Activated CD4-positive, alpha-beta T cell treated with anti-CD3 and anti-CD28 coated beads for 24 hours (primary cell): Measurements from ENCODE around the gene CALHM3.
"Not testable (repeated sequence)": the region's sequence is repeated elsewhere in the genome, so short reads cannot be mapped to it uniquely, and the experiment has no call there.

Experiments
- DNase-seq, 2 donors: peaks; one replicate each; pipeline ENCODE4 v3.0.0-alpha.2; 2020; ENCODE audit warnings: low read depth in 2 of 2

The CALHM3 gene

GRCh38 chr10:103502849-103503660, 24.0 kb upstream of the CALHM3 start:
- no peak for DNase-seq

GRCh38 chr10:103501186-103501585, 22.1 kb upstream of the CALHM3 start:
- DNase-seq: no peak

DNA sequence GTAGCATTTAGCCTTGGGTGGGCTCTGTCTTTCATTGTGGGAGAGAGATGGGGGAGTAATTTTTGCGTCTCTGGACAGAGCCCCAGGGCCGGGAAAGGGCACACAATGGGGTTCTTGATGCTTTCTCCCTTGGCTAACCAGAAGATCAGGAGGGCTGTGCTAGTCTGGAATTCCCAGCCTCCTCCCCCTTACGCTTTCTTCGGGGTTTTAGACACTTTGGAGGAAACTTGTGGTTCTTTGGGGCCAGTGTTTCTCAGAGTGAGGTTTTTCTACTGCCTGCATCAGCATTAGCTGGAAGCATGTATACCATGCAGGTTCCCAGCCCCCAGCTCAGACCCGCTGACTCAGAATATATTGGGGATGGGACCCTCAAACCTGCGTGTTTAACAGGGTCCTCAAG, 21.4 kb upstream of the CALHM3 start:
- DNase-seq: no peak

DNA sequence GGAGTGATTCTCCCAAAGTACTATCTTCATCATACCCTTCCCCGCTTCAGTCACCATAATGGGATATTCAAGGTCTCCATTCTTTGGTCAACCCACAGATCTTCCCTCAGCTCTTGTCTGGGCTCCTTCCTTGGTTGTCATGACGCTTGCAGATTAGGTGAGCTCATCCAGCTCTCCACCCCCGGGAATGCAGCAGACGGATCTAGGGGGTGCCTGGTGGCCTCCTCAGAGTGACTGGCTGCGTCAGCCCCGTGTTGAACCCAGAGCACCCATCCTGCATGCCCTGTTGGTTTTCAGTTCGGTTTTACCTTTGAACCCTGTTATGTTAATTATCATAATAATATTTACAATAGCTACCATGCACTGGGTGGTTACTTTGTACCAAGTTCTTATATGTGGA, 20.8 kb upstream of the CALHM3 start:
- no peak for DNase-seq

- no peak for DNase-seq
Measured at GRCh38 chr10:103498936-103499638, 20.0 kb upstream of the CALHM3 start.

GRCh38 chr10:103497161-103497915, 18.3 kb upstream of the CALHM3 start:
- no peak for DNase-seq

DNA sequence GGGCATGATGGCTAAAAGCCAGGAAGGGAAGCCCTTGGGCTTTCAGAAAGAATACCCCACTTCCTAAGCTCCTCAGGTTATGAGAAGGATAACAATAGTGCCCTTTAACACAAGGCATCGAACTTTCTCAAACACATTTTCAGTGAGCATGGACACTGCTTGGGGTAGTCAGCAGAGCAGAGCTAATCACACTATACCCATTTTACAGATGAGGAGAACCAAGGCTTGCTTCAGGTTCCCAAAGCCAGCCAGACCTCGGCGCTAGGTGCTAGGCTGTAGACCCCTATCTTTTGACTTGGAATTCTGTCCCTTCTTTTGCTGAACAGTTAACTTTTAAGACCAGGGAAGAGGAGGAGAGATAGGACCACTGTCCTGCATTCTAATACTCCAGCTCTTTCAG, 16.3 kb upstream of the CALHM3 start:
- no peak for DNase-seq

DNA sequence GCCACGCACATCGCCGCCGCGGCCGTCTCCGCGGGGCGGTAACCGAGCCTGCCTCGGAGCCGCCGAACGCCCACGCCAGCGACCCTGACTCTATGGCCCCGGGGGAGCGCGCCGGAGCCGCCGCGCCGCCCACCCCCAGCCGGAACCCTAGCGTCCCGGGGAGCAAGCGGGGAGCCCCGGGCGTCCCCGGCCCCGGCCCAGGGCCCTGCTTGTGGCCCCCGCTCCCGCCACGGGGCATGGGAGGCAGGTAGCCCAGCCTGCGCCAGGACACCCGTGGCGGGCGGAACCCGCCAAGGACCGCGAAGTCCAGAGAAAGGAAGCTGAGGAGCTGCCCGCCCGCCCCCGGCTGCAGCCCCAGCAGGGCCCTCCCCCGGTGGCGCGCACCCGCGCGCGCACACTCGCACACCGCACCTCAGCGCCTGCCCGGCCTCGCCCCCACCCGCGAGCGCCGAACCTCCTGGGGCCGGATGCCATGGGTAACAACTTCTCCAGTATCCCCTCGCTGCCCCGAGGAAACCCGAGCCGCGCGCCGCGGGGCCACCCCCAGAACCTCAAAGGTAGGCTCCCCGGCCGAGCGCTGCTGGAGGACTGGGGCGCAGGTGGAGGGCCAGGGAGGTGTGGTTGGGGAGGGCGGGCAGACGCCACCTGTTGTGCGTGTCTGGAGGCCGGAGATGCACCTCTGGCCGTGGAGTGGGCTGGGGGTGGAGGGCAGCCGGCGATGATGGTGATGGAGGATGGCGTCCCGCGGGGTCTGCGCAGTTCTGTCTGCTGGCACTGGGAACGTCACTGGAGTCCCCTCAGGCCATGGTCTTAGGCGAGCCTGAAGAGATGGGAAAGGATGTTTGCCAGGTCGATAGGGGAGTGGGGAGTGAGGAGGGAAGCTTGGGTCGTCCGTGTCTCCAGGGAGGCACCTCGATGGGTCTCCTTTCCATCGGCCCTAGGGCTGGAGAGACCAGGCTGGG, 15.2 kb upstream of the CALHM3 start:
- DNase-seq: no peak

DNA sequence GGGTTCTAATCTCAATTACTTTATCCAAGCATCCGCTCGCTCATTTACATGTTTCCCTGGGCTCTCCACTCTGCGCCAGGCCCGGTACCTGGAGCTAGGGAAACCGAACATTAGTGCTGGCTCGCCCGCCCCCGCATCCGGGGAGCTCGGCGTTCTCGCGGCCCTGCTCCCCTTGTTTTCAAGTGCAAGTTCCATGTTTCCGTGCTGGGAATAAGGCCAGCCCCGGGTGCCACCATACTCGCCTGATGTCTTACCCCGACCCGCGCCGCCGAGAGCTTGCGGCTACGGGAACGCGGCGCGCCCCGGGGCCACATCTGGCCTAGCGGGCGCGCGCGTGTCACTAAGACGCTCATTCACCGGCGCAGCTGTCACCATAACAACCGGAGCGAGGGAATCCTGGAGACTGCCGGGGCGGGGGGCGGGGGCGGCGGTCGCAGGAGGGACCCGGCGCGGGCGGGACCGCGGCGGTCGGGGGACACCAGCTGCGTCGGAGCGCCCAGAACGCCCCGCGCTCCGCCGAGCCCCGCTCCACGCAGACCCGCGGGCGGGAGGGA, 14.4 kb upstream of the CALHM3 start, which contains the start of gene NEURL1:
TSS of gene NEURL1 (plus strand) at position 344 of the 554 bp plus-strand sequence. CDS start 683 bp downstream, outside the sequence.
- no peak for DNase-seq

DNA sequence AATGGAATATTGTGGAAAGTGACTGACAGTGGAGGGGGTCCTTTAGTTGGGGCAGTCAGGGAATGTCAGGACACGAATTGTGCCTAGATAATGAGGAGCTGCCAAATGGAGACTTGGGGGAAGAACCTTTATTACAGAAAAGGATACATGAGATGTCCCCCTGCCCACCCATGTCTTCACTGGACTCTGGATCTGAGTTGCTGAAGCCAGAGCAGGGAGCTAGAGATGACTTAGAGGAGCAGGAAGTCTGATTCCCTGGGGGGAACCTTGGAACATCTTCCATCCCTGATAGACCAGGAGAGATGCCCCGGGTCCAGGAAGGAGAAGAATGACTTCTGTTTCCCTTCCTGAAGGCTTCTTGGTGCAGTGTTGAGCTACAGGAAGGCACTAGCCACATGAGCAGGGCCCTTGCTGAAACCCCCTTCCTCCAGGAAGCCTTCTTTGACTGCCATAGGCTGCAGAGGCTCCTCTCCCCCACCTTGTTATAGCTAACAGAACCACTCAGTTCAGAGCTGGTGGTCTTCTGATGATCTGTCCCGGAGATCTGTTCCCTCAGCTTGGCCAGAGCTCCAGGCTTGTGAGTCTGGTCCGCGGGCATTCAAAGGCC, 13.7 kb upstream of the CALHM3 start:
- no peak for DNase-seq

DNA sequence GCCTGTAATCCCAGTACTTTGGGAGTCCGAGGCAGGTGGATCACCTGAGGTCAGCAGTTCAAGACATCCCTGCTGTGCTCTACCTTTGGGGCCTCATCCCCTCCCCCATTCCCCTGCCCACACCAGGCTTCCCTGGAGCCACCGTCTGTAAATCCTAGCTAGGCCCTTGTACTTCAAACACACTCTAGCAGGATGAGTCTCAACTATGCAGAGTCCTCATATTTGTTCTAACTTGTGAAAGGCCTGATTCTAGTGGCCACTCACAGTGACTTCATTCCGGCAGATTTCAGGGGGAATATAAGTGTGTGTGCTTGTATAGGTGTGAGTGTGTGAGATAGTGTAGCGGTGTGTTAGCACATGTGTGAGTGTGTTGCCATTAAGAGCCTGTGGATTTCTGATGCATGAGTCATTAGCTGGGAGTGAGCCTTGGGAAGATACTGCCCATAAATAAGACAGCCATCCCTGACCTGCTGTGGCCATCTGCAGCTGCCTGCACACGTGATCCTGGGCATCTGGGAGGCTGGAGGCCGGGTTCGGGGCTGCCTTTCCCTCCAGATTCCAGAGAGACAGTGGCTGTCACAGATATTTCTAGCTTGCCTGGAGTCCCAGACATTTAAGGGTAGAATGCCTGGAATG, 12.8 kb upstream of the CALHM3 start:
- DNase-seq: no peak

DNA sequence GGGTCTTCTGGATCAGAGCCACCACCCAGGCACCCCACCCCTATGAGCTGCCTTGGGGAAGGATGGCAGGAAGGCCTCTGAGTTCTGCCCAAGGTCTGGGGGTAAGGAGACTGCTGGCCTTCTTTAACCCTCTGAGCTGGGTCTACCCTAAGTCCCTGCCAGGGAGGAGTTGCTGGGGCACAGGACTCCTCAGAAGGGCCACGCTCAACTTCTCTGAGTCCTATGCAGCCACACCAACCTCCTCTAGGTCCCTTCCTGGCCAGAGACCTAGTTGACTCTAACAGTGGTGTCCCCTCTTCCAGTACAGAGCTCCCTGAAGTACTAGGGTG, 11.9 kb upstream of the CALHM3 start:
- no peak for DNase-seq

GRCh38 chr10:103487410-103487708, 8.3 kb upstream of the CALHM3 start:
- no peak for DNase-seq

DNA sequence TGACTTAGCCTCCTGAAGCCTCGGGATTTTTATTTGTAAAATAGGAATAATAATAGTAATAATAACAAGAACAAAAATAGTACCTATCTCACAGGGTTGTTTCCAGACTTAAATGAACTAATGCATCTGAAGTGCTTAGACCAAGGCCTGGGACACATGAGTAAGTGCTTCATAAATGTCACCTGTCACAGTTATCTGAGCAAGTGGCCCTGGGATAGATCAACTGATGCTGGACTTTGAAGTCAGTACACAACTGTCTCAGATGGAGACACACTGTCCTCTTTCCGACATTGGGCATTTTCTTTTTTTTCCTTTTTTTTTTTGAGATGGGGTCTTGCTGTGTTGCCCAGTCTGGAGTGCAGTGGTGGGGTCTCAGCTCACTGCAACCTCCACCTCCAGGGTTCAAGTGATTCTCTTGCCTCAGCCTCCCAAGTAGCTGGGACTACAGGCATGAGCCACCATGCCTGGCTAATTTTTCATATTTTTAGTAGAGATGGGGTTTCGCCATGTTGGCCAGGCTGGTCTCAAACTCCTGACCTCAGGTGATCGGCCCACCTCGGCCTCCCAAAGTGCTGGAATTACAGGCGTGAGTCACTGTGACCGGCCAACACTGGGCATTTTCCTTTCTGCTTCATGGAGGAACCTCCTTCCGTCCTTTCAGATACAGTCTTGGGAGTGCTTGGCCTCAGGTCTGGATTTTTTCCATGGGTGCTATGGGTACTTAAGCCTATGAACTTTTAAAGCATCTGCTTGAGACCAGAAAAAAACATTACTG, 7.8 kb upstream of the CALHM3 start:
- DNase-seq: not testable (repeated sequence)

GRCh38 chr10:103481974-103482531, 3.0 kb upstream of the CALHM3 start:
- DNase-seq: peak in 1 of 2 donors; percentile 24

GRCh38 chr10:103480521-103480920, 1.5 kb upstream of the CALHM3 start:
- DNase-seq: no peak

DNA sequence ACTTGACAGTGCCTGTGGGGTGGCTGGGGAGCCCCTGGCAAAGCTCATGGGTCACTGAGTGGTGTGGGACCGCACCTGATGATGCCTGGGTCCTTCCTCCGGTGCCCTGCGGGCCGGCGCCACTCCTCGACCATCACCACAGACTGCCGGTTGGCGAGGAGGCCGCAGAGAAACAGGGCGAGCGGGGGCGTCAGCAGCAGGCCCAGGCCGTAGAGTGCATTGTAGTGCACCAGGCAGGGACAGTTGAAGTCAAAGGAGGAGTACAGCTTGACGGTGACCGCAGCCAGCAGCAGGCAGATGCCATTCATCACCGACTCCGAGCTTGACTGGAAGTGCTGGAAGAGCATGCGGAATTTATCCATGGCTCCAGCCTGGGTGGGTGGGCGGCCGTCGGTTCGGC, 369 bp downstream of the CALHM3 start:
- no peak for DNase-seq

- no peak for DNase-seq
Measured at GRCh38 chr10:103476046-103476768, 2.8 kb downstream of the CALHM3 start.

DNA sequence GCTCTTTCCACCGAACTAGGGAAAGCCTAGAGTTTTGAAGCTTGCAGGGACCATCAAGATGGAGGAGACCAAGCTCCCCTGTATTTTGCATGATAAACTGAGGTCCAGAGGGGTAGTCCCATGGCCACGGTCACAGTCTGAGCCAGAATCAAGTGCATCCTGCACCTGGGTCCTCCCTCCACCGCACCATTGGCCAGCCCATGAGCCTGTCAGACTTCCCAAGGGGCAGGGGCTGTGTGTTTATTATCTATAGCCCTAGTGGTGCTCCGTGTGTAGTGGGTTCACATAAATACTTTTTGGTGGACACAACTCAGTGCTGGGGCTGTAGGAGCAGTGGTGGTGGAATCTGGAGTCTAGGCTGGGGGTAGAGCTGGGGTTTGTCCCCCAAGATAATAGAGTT, 3.6 kb downstream of the CALHM3 start:
- no peak for DNase-seq
